HepG2 (cell line): ENCODE data around the gene SUCLG1. TPM values are rescaled to one million over a fixed set of nuclear protein-coding genes. Genes with fewer than 3 reads are reported as not detected.

ENCODE experiments used
- ATAC-seq: fragments of 200-7000 bp; cut with Tn5 transposase; 3 replicates; pipeline ENCODE4 v1.9.1; 2020; ENCODE audit warnings: mild to moderate bottlenecking, moderate library complexity
- BruUV-seq: library from RNA; stranded (reverse); fragments of 400-500 nt; replicated peaks from 2 replicates; lab custom pipeline; 2021; lab: Mats Ljungman, UMichigan
- CTCF ChIA-PET: fragments of 300-600 bp; formaldehyde crosslinking; extraction: SDS; loops from one replicate; lab custom pipeline; 2021; ENCODE audit warnings: low total read pairs, inconsistent platforms, low intra/inter-chr PET ratio; lab: Yijun Ruan, JAX
- POLR2A ChIA-PET: fragments of 350-600 bp; sonication (Branson Sonifier 250); formaldehyde crosslinking; loops from one replicate; lab custom pipeline; 2020; ENCODE audit warnings: antibody characterized with exemption, inconsistent platforms; lab: Yijun Ruan, JAX
- DNase-seq: peaks from one replicate; pipeline ENCODE4 v3.0.0-alpha.2; 2015; ENCODE audit warnings: low spot score
- FAIRE-seq: peaks from 3 replicates; lab custom pipeline; 2011; peaks lifted over from hg19 to GRCh38; lab: Jason Lieb, UNC
- H2AFZ ChIP-seq: one replicate; pipeline ENCODE4 v1.6.1; 2011; ENCODE audit warnings: low read length, inconsistent platforms
- H3K27ac ChIP-seq: fragments of 300-600 bp; 3 replicates; pipeline ENCODE4 v1.8.0; 2011; ENCODE audit warnings: mixed run types, mild to moderate bottlenecking, mixed read lengths, low read length, inconsistent platforms; ENCODE audit not compliant: insufficient read depth; ENCODE audit errors: extremely low read length
- H3K27me3 ChIP-seq, 2 experiments: fragments of 200-600 bp in 1 of 2; 2 replicates in 1 of 2; 3 replicates in 1 of 2; pipeline versions ENCODE4 v1.6.0 to v1.8.0; 2011; ENCODE audit warnings: low read length in 2 of 2, mild to moderate bottlenecking in 2 of 2, moderate library complexity in 2 of 2, inconsistent platforms in 1 of 2; ENCODE audit not compliant: insufficient read depth in 2 of 2, control insufficient read depth in 1 of 2
- H3K36me3 ChIP-seq, 2 experiments: fragments of 200-600 bp in 1 of 2; replicated peaks in 1 of 2; 2 replicates in 1 of 2; 3 replicates in 1 of 2; pipeline versions ENCODE4 v1.5.1 to v1.8.0; 2011; ENCODE audit warnings: low read length in 2 of 2, inconsistent platforms in 1 of 2; ENCODE audit not compliant: insufficient read depth in 2 of 2, control insufficient read depth in 1 of 2
- H3K4me1 ChIP-seq: 2 replicates; pipeline ENCODE4 v1.5.1; 2012; ENCODE audit warnings: low read length, inconsistent platforms; ENCODE audit not compliant: insufficient read depth
- H3K4me2 ChIP-seq: 2 replicates; pipeline ENCODE4 v1.6.0; 2011; ENCODE audit warnings: low read depth, low read length, inconsistent platforms
- H3K4me3 ChIP-seq, 3 experiments: fragments of 200-600 bp in 1 of 3; sonication (generic), shearing (Covaris generic) in 1 of 3; replicated peaks in 1 of 3; 2 replicates each; pipeline ENCODE4 v1.5.1; 2011 to 2016; ENCODE audit warnings: low read length in 3 of 3, inconsistent platforms in 2 of 3, low read depth in 2 of 3, mild to moderate bottlenecking in 2 of 3, control low read depth in 1 of 3, mixed read lengths in 1 of 3; ENCODE audit not compliant: insufficient read depth in 1 of 3
- H3K79me2 ChIP-seq: one replicate; pipeline ENCODE4 v1.6.1; 2011; ENCODE audit warnings: low read length, inconsistent platforms; ENCODE audit not compliant: insufficient read depth
- H3K9ac ChIP-seq: 2 replicates; pipeline ENCODE4 v1.6.0; 2011; ENCODE audit warnings: mild to moderate bottlenecking, low read depth, low read length, inconsistent platforms; ENCODE audit not compliant: insufficient read depth
- H3K9me3 ChIP-seq: 2 replicates; pipeline ENCODE4 v1.5.1; 2012; ENCODE audit warnings: mild to moderate bottlenecking, low read length
- H4K20me1 ChIP-seq: 2 replicates; pipeline ENCODE4 v1.6.0; 2011; ENCODE audit warnings: inconsistent platforms, mild to moderate bottlenecking, low read length, moderate library complexity; ENCODE audit not compliant: insufficient read depth
- CEBPB ChIP-seq: IDR thresholded peaks from 2 replicates; pipeline ENCODE4 v1.6.1; 2011; ENCODE audit warnings: low read depth, low read length, improper control_type of control experiment, borderline replicate concordance
- CEBPG ChIP-seq: IDR thresholded peaks from 2 replicates; pipeline ENCODE4 v1.6.1; 2016
- FOXA1 ChIP-seq, 2 experiments: fragments of 450-650 bp in 1 of 2; sonication (generic) in 1 of 2; formaldehyde crosslinking in 1 of 2; IDR thresholded peaks; 2 replicates each; pipeline versions ENCODE4 v1.4.0 to v1.6.1; 2016 to 2020; ENCODE audit warnings: missing genetic modification reagents in 1 of 2
- FOXA3 ChIP-seq: IDR thresholded peaks from 2 replicates; pipeline ENCODE4 v1.6.1; 2016; ENCODE audit warnings: missing genetic modification reagents, missing compliant biosample characterization
- FOXK1 ChIP-seq: sonication (generic); formaldehyde crosslinking; IDR thresholded peaks from 2 replicates; pipeline ENCODE4 v1.4.0; 2020; ENCODE audit warnings: low read depth, missing genetic modification reagents, borderline replicate concordance
- HOXA3 ChIP-seq: sonication (generic); formaldehyde crosslinking; IDR thresholded peaks from 2 replicates; pipeline ENCODE4 v1.5.0; 2020; ENCODE audit warnings: missing genetic modification reagents
- NFYC ChIP-seq: IDR thresholded peaks from 2 replicates; pipeline ENCODE4 v1.6.1; 2016; ENCODE audit warnings: missing genetic modification reagents, missing compliant biosample characterization
- ZNF773 ChIP-seq: sonication (generic); formaldehyde crosslinking; IDR thresholded peaks from 2 replicates; pipeline ENCODE4 v1.4.0; 2020; ENCODE audit warnings: missing genetic modification reagents, borderline replicate concordance
- ZNF775 ChIP-seq: sonication (generic); formaldehyde crosslinking; IDR thresholded peaks from 2 replicates; pipeline ENCODE4 v1.4.0; 2020; ENCODE audit warnings: missing genetic modification reagents, mild to moderate bottlenecking, moderate library complexity, borderline replicate concordance
- WGBS: methylation state at CpG from one replicate; pipeline ENCODE4 v1.1.6; 2017; ENCODE audit warnings: low lambda C conversion rate; 5-methylcytosine and 5-hydroxymethylcytosine counted together
- in situ Hi-C: cut with HindIII; loops from 2 replicates; pipeline ENCODE4 v1.10.0; 2017; ENCODE audit warnings: low pct_unique_long_range_greater_than_20kb; ENCODE audit not compliant: extremely low pct_ligation_motif_present
- intact Hi-C: fragments of 100-400 bp; cut with micrococcal nuclease; formaldehyde crosslinking; loops from one replicate; pipeline ENCODE4 v1.10.0; 2022; ENCODE audit not compliant: unreplicated experiment
- polyA plus RNA-seq, 8 experiments: library from polyadenylated mRNA; depleted of rRNA in 3 of 8; stranded (reverse) in 7 of 8; unstranded in 1 of 8; fragments of >200 nt; fragmentation: Illumina TruSeq in 4 of 8; extraction: Trizol in 4 of 8; gene quantifications; 2 replicates each; pipeline versions ENCODE4 v1.2.1 to v1.2.3, GENCODE V29; 2011 to 2016; ENCODE audit warnings: low read depth in 4 of 8, missing spikeins in 1 of 8, mixed read lengths in 1 of 8; ENCODE audit not compliant: insufficient read depth in 1 of 8
- total RNA-seq, 5 experiments: library from RNA; depleted of rRNA; stranded (reverse); fragments of >200 nt; fragmentation: Illumina TruSeq; extraction: Trizol; gene quantifications; 2 replicates each; pipeline ENCODE4 v1.2.3, GENCODE V29; 2016; ENCODE audit warnings: low read depth in 1 of 5
- TF ChIP-seq, protein P1 (sequence below): IDR thresholded peaks from 2 replicates; pipeline ENCODE4 v1.6.1; 2016
- TF ChIP-seq, protein P2 (sequence below): IDR thresholded peaks from 2 replicates; pipeline ENCODE4 v1.6.1; 2018; ENCODE audit warnings: missing genetic modification reagents

Gene SUCLG1
- total and polyA plus RNA-seq, 2 of the 13 experiments (the other 11 are each of a cell fraction or from before 2014, with no cell fraction given): 58.7 to 121 TPM

DNA sequence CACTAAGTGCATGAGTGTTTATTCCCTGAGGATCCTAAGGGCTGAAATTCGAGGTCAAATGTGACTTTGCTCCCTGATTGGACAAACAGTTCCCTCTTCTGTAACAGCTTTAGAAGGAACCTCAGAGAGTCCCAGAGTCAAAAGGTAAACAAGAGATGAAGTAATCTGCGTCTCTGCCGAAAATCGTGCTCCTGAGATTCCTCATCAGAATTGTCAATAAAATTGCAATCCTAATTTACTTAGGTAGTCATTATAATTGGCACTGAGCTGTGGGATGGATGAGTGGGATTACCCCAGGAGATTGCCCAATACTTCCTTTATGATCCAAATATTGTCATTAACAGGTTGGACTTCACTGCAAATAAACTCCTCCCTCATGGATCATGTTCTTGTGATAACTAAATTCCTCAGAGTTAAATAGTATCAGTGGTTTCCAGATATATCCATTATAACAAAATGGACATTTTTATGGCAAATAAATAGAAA, 907 bp upstream of the SUCLG1 start:
- DNase-seq (no peak), ATAC-seq (no peak), FAIRE-seq (no peak)
- peak overlapping the region; percentile 86 to 92 (median 90) for H3K4me3 ChIP-seq
- H3K79me2 ChIP-seq: peaks cover 30% of the 10 kb centered on the region
- ChIA-PET POLR2A (interaction anchor here (1.0 to 1.7 kb wide), 5 partner anchors 9 to 161 kb away, joined by 4 to 5 read pairs (median 5); no protein-coding TSS in a partner anchor), CTCF (no interaction called here)
- intact Hi-C loops (loop anchor here (2.0 kb wide), 2 partner anchors 27 to 163 kb away; no protein-coding TSS in a partner anchor), in situ Hi-C loops (no loop called here)
- under 1% methylated on average over 4 of the region's 4 CpGs for WGBS
- H4K20me1 ChIP-seq: no peaks in the 10 kb centered on the region
- no peaks in the 10 kb centered on the region; a peak in 1 of 5 replicates for H3K27me3 ChIP-seq
- peak overlapping the region; percentile 81 for H3K9ac ChIP-seq
- peak overlapping the region; percentile 81 for H3K4me2 ChIP-seq
- no peaks in the 10 kb centered on the region; a peak in 1 of 5 replicates for H3K36me3 ChIP-seq
- peak overlapping the region; percentile 81 for H3K27ac ChIP-seq
- H3K4me1 ChIP-seq: peaks cover 57% of the 10 kb centered on the region
- H3K9me3 ChIP-seq: no peaks in the 10 kb centered on the region
- peak overlapping the region; percentile 91 for H2AFZ ChIP-seq
- TF ChIP-seq NFYC (peak; percentile 35; the same call in 1 of the 2 replicates), HOXA3 (CRISPR knock-in tag) (no peak), CEBPG (CRISPR knock-in tag) (peak; percentile 74; the same call in 1 of the 2 replicates), FOXA3 (peak; percentile 57), FOXK1 (0 out of 2 replicates have a peak, but pooled peaks have one; percentile 18), CEBPB (peak; percentile 78), ZNF773 (CRISPR knock-in tag) (no peak), FOXA1 (IDR thresholded peaks at IDR 0.05) (no peak), FOXA1 (CRISPR knock-in tag; IDR thresholded peaks at IDR 0.05) (peak; percentile 60; the same call in 1 of the 2 replicates), ZNF775 (no peak)
- TF ChIP-seq, protein P1, sequence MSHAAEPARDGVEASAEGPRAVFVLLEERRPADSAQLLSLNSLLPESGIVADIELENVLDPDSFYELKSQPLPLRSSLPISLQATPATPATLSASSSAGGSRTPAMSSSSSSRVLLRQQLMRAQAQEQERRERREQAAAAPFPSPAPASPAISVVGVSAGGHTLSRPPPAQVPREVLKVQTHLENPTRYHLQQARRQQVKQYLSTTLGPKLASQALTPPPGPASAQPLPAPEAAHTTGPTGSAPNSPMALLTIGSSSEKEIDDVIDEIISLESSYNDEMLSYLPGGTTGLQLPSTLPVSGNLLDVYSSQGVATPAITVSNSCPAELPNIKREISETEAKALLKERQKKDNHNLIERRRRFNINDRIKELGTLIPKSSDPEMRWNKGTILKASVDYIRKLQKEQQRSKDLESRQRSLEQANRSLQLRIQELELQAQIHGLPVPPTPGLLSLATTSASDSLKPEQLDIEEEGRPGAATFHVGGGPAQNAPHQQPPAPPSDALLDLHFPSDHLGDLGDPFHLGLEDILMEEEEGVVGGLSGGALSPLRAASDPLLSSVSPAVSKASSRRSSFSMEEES (CRISPR knock-in tag): 0 out of 2 replicates have a peak, but pooled peaks have one; percentile 4
- TF ChIP-seq, protein P2, sequence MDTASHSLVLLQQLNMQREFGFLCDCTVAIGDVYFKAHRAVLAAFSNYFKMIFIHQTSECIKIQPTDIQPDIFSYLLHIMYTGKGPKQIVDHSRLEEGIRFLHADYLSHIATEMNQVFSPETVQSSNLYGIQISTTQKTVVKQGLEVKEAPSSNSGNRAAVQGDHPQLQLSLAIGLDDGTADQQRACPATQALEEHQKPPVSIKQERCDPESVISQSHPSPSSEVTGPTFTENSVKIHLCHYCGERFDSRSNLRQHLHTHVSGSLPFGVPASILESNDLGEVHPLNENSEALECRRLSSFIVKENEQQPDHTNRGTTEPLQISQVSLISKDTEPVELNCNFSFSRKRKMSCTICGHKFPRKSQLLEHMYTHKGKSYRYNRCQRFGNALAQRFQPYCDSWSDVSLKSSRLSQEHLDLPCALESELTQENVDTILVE (CRISPR knock-in tag): no peak
- TSS peak; percentile 92 for BruUV-seq
